Measurements from ENCODE around the gene OTOP2. TPM values are rescaled to one million over a fixed set of nuclear protein-coding genes. Genes with fewer than 3 reads are reported as not detected.

The OTOP2 gene, protein sequence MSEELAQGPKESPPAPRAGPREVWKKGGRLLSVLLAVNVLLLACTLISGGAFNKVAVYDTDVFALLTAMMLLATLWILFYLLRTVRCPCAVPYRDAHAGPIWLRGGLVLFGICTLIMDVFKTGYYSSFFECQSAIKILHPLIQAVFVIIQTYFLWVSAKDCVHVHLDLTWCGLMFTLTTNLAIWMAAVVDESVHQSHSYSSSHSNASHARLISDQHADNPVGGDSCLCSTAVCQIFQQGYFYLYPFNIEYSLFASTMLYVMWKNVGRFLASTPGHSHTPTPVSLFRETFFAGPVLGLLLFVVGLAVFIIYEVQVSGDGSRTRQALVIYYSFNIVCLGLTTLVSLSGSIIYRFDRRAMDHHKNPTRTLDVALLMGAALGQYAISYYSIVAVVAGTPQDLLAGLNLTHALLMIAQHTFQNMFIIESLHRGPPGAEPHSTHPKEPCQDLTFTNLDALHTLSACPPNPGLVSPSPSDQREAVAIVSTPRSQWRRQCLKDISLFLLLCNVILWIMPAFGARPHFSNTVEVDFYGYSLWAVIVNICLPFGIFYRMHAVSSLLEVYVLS
- total RNA-seq (2014; rRNA removed) (not detected in 2 replicates), Bru-seq, nascent RNA (percentile 7 among the genes with signal in this experiment), BruChase-seq, experiment 1, labeled RNA remaining after a 6-hour chase (percentile 7 among the genes with signal in this experiment), BruChase-seq, experiment 2, labeled RNA remaining after a 2-hour chase (percentile 12 among the genes with signal in this experiment)
- long read RNA-seq: 0 reads

DNA sequence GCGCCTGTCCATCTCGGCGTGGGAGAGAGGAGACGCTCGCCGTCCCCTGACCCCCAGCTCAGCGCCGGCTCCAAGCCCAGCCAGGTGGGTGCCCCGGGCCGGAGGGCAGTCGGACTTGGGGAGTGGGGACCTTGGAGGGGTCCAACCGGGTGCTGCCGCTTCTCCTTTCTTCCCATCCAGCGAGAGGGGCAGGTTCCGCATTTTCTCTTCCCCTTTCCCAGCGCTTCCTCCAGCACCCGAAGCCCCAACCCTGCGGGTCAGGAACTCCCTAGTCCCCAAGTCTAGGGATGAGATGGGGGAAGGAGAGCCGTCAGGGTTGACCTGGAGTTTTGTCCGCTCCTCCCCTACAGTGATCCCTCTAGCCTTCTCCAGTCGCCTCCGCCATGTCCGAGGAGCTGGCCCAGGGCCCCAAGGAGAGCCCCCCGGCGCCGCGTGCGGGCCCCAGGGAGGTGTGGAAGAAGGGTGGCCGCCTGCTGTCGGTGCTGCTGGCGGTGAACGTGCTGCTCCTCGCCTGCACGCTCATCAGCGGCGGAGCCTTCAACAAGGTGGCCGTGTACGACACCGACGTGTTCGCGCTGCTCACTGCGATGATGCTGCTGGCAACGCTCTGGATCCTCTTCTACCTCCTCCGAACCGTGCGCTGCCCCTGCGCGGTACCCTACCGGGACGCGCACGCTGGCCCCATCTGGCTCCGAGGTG is at the start of gene OTOP2:
Gene OTOP2 (plus strand): TSS at position 24 of the 699 bp plus-strand sequence. CDS start 360 bp downstream, at position 384.
- Histone ChIP-seq H3K9ac (ENCODE audit: low read length) (no peak within 1 kb of the TSS), H3K4me1 (ENCODE audit: insufficient read depth, low read length) (no peaks in the 10 kb centered on the region; the same call in 1 of the 2 replicates), H3K79me2 (ENCODE audit: low read length) (no peaks in the 10 kb centered on the region), H3K9me3 (ENCODE audit: low read length) (no peaks in the 10 kb centered on the region), H4K20me1 (ENCODE audit: low read length) (no peaks in the 10 kb centered on the region), H3K4me2 (ENCODE audit: low read length) (peak within 1 kb of the TSS; percentile 92), H3K27me3 (ENCODE audit: low read length) (peaks cover 31% of the 10 kb centered on the region), H3F3A (ENCODE audit: low read length, unreplicated experiment) (no peaks in the 10 kb centered on the region), H3K27ac (ENCODE audit: low read length) (no peak within 1 kb of the TSS), H2AFZ (ENCODE audit: low read length) (peak within 1 kb of the TSS; percentile 84), H3K4me3 (ENCODE audit: low read length) (peak within 1 kb of the TSS; percentile 63), H3K36me3 (ENCODE audit: low read depth, low read length) (no peaks in the 10 kb centered on the region), H3K9me2 (replicated peaks; ENCODE audit: low read length) (no peaks in the 10 kb centered on the region)
- TF ChIP-seq EZH2phosphoT487 (IDR thresholded peaks at IDR 0.05; ENCODE audit: borderline replicate concordance, low read length): no peak
- TF ChIP-seq, protein P1, sequence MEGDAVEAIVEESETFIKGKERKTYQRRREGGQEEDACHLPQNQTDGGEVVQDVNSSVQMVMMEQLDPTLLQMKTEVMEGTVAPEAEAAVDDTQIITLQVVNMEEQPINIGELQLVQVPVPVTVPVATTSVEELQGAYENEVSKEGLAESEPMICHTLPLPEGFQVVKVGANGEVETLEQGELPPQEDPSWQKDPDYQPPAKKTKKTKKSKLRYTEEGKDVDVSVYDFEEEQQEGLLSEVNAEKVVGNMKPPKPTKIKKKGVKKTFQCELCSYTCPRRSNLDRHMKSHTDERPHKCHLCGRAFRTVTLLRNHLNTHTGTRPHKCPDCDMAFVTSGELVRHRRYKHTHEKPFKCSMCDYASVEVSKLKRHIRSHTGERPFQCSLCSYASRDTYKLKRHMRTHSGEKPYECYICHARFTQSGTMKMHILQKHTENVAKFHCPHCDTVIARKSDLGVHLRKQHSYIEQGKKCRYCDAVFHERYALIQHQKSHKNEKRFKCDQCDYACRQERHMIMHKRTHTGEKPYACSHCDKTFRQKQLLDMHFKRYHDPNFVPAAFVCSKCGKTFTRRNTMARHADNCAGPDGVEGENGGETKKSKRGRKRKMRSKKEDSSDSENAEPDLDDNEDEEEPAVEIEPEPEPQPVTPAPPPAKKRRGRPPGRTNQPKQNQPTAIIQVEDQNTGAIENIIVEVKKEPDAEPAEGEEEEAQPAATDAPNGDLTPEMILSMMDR (conservative IDR thresholded peaks at IDR 0.05; ENCODE audit: low read depth, low read length): no peak
- TF ChIP-seq EZH2 (IDR thresholded peaks at IDR 0.05; ENCODE audit: low read length, unreplicated experiment): no peak
- ChIA-PET CTCF (interaction anchor here (0.5 to 1.0 kb wide), 4 partner anchors 13 to 49 kb away, joined by 3 to 7 read pairs (median 4); no protein-coding TSS in a partner anchor), POLR2A (ENCODE audit: unreplicated experiment) (no interaction called here)
- ATAC-seq: no peak
- DNase-seq: no peak
- no TSS peak for BruUV-seq (replicated peaks)
- intact Hi-C loops (cut with micrococcal nuclease): no loop called here

DNA sequence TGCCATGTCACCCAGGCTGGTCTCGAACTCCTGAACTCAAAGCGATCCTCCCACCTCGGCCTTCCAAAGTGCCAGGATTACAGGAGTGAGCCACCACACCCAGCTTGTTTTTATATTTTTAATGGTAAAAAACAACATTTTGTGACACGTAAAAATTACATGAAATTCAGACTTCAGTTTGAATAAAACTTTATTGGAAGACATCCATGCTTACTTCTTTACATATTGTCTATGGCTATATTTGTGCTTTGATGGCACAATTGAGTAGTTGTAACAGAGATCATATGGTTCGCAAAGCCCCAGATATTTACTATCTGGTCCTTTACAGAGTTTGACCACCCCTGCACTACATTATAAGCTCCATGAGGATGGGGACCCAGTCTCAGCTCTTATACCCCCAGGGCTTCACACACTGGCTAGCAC is 49.4 kb upstream of the OTOP2 start:
- no peaks in the 10 kb centered on the region for H3F3A ChIP-seq (ENCODE audit: low read length, unreplicated experiment)
- no peaks in the 10 kb centered on the region for H3K36me3 ChIP-seq (ENCODE audit: low read depth, low read length)
- ATAC-seq (no peak), DNase-seq (no peak)
- H3K27ac ChIP-seq (ENCODE audit: low read length): no peak overlapping the region
- no peak overlapping the region for H2AFZ ChIP-seq (ENCODE audit: low read length)
- no peaks in the 10 kb centered on the region for H3K9me3 ChIP-seq (ENCODE audit: low read length)
- BruUV-seq (replicated peaks): no TSS peak
- TF ChIP-seq, protein P1 (conservative IDR thresholded peaks at IDR 0.05; ENCODE audit: low read depth, low read length): no peak
- TF ChIP-seq EZH2 (IDR thresholded peaks at IDR 0.05; ENCODE audit: low read length, unreplicated experiment) (no peak), EZH2phosphoT487 (IDR thresholded peaks at IDR 0.05; ENCODE audit: borderline replicate concordance, low read length) (no peak)
- H3K4me3 ChIP-seq (ENCODE audit: low read length): no peak overlapping the region
- peaks cover 19% of the 10 kb centered on the region for H3K4me1 ChIP-seq (ENCODE audit: insufficient read depth, low read length)
- H3K9ac ChIP-seq (ENCODE audit: low read length): no peak overlapping the region
- ChIA-PET CTCF (no interaction called here), POLR2A (ENCODE audit: unreplicated experiment) (no interaction called here)
- H3K27me3 ChIP-seq (ENCODE audit: low read length): no peaks in the 10 kb centered on the region
- intact Hi-C loops (cut with micrococcal nuclease): no loop called here
- H3K9me2 ChIP-seq (replicated peaks; ENCODE audit: low read length): no peaks in the 10 kb centered on the region
- H4K20me1 ChIP-seq (ENCODE audit: low read length): no peaks in the 10 kb centered on the region
- 0 out of 2 replicates have a peak overlapping the region, but pooled peaks have one; percentile 96 for H3K4me2 ChIP-seq (ENCODE audit: low read length)
- 0 out of 2 replicates have a peak, but pooled peaks cover 3% of the 10 kb centered on the region for H3K79me2 ChIP-seq (ENCODE audit: low read length)

Data from PC-3 (cell line).